Activated B cell treated with CpG ODN at 0.5 μM for 24 hours (primary cell): Measurements from ENCODE around the gene VAV2. TPM values are rescaled to one million over a fixed set of nuclear protein-coding genes. Genes with fewer than 3 reads are reported as not detected.

ENCODE experiments used
- ATAC-seq: fragments of 200-7000 bp; cut with Tn5 transposase; one replicate; pipeline ENCODE4 v1.10.0; 2021; ENCODE audit warnings: low read depth, mild to moderate bottlenecking, moderate library complexity
- CTCF ChIA-PET: fragments of 350-600 bp; sonication (Branson Sonifier 250); formaldehyde crosslinking; loops from one replicate; lab custom pipeline; 2021; ENCODE audit warnings: antibody characterized with exemption; lab: Charles Lee
- POLR2A ChIA-PET: fragments of 350-600 bp; sonication (Branson Sonifier 250); formaldehyde crosslinking; loops from one replicate; lab custom pipeline; 2021; ENCODE audit warnings: antibody characterized with exemption; lab: Charles Lee
- DNase-seq: peaks from one replicate; pipeline ENCODE4 v3.0.0; 2022
- H3K27ac Mint-ChIP-seq: one replicate; pipeline ENCODE4 v1.8.0; 2020; ENCODE audit warnings: mixed read lengths
- H3K27me3 Mint-ChIP-seq: one replicate; pipeline ENCODE4 v1.8.0; 2021; ENCODE audit warnings: mixed read lengths
- H3K36me3 Mint-ChIP-seq: one replicate; pipeline ENCODE4 v1.8.0; 2021; ENCODE audit warnings: low read depth, mixed read lengths
- H3K4me1 Mint-ChIP-seq: one replicate; pipeline ENCODE4 v1.8.0; 2021; ENCODE audit warnings: mixed read lengths
- H3K4me3 Mint-ChIP-seq: one replicate; pipeline ENCODE4 v1.8.0; 2020; ENCODE audit warnings: mild to moderate bottlenecking, mixed read lengths
- H3K9me3 Mint-ChIP-seq: one replicate; pipeline ENCODE4 v1.8.0; 2020; ENCODE audit warnings: mixed read lengths
- CTCF ChIP-seq: fragments of 200-600 bp; IDR thresholded peaks from one replicate; pipeline ENCODE4 v1.8.0; 2022; ENCODE audit warnings: antibody characterized with exemption, mild to moderate bottlenecking
- intact Hi-C: fragments of 100-400 bp; cut with micrococcal nuclease; formaldehyde crosslinking; loops from one replicate; pipeline ENCODE4 v1.15.1; 2024
- total RNA-seq: library from RNA; stranded (reverse); gene quantifications from 2 replicates; pipeline ENCODE4 v1.2.3, GENCODE V29; 2022

Gene VAV2
- total RNA-seq, 1 donor from 2014 or later, result 99.6 TPM

- Mint-ChIP-seq H3K27ac (no peak overlapping the region), H3K9me3 (no peaks in the 10 kb centered on the region), H3K36me3 (peaks cover 51% of the 10 kb centered on the region), H3K4me1 (peaks cover 2% of the 10 kb centered on the region), H3K4me3 (no peak overlapping the region), H3K27me3 (no peaks in the 10 kb centered on the region)
- POLR2A ChIA-PET, result no interaction called here
- ATAC-seq, result no peak
- TF ChIP-seq CTCF, result no peak
- DNase-seq, result no peak
- CTCF ChIA-PET, result no interaction called here
- intact Hi-C loops, result no loop called here
These were observed 100.4 kb downstream of the VAV2 start for GRCh38 chr9:133891741-133892140.

GRCh38 chr9:133890583-133890982 is 101.5 kb downstream of the VAV2 start:
- CTCF ChIA-PET, result no interaction called here
- Mint-ChIP-seq H3K27me3 (no peaks in the 10 kb centered on the region), H3K27ac (no peak overlapping the region), H3K36me3 (peaks cover 52% of the 10 kb centered on the region), H3K4me3 (no peak overlapping the region), H3K9me3 (no peaks in the 10 kb centered on the region), H3K4me1 (peaks cover 7% of the 10 kb centered on the region)
- no peak for DNase-seq
- ATAC-seq, result no peak
- intact Hi-C loops, result no loop called here
- POLR2A ChIA-PET, result no interaction called here
- TF ChIP-seq CTCF, result no peak

- Mint-ChIP-seq H3K27me3 (no peaks in the 10 kb centered on the region), H3K36me3 (peaks cover 49% of the 10 kb centered on the region), H3K9me3 (no peaks in the 10 kb centered on the region), H3K27ac (no peak overlapping the region), H3K4me3 (no peak overlapping the region), H3K4me1 (peaks cover 13% of the 10 kb centered on the region)
- DNase-seq, result no peak
- no peak for TF ChIP-seq CTCF
- POLR2A ChIA-PET, result no interaction called here
- CTCF ChIA-PET, result no interaction called here
- ATAC-seq, result no peak
- intact Hi-C loops, result no loop called here
These were observed 102.4 kb downstream of the VAV2 start for GRCh38 chr9:133889584-133890301.

GRCh38 chr9:133888809-133889491 is 103.2 kb downstream of the VAV2 start:
- ChIA-PET CTCF (no interaction called here), POLR2A (no interaction called here)
- H3K36me3 Mint-ChIP-seq, result peaks cover 45% of the 10 kb centered on the region
- no peak for DNase-seq
- H3K4me1 Mint-ChIP-seq, result peaks cover 14% of the 10 kb centered on the region
- H3K4me3 Mint-ChIP-seq, result no peak overlapping the region
- no peaks in the 10 kb centered on the region for H3K9me3 Mint-ChIP-seq
- no peak for TF ChIP-seq CTCF
- no peaks in the 10 kb centered on the region for H3K27me3 Mint-ChIP-seq
- ATAC-seq, result no peak
- H3K27ac Mint-ChIP-seq, result no peak overlapping the region
- intact Hi-C loops, result no loop called here

- no peak for TF ChIP-seq CTCF
- POLR2A ChIA-PET, result no interaction called here
- DNase-seq (no peak), ATAC-seq (no peak)
- H3K4me1 Mint-ChIP-seq, result peaks cover 15% of the 10 kb centered on the region
- no peak overlapping the region for H3K27ac Mint-ChIP-seq
- H3K9me3 Mint-ChIP-seq, result no peaks in the 10 kb centered on the region
- intact Hi-C loops, result no loop called here
- no peak overlapping the region for H3K4me3 Mint-ChIP-seq
- H3K36me3 Mint-ChIP-seq, result peaks cover 43% of the 10 kb centered on the region
- H3K27me3 Mint-ChIP-seq, result no peaks in the 10 kb centered on the region
- CTCF ChIA-PET, result no interaction called here
These were observed 103.9 kb downstream of the VAV2 start for GRCh38 chr9:133888048-133888808.
